ENCODE results near the gene KRT20. TPM values are rescaled to one million over a fixed set of nuclear protein-coding genes. Genes with fewer than 3 reads are reported as not detected.

The KRT20 gene
- total RNA-seq, 1 donor from 2014 or later: not detected

DNA sequence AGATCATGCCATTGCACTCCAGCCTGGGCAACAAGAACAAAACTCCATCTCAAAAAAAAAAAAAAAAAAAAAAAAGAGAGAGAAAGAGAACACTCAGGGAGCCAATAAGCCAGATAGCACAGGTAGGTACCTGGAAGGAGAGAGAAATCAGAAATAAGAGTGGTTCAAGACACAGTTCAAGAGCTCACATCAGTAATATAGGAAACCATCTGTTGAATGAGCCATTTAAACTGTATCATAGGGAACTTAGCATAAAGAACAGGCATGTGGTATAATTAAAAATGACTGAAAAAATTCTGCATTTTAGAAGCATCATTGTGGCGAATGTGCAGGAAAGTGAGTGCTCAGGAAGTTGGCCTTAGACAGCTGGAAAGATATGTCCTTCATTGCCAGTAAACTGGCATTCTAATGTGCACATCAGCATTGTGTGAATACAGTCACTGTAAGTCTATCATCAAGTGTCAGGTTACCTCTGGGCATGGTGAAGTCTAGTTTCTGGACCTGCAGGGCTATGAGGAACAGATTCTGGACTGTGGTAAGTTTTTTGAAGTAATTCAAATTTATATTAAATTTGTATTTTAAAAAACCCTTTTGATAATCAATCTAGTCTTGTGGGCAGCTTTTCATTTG is 38.4 kb downstream of the KRT20 start:
- Histone ChIP-seq H3K9me3 (ENCODE audit: insufficient read depth, low read depth, low read length) (no peaks in the 10 kb centered on the region), H3K27me3 (ENCODE audit: insufficient read depth, low read length) (peaks cover 2% of the 10 kb centered on the region), H3K4me2 (ENCODE audit: low read length) (no peak overlapping the region), H3K4me1 (ENCODE audit: insufficient read depth, low read length) (no peaks in the 10 kb centered on the region), H4K20me1 (ENCODE audit: insufficient read depth, low read length) (no peaks in the 10 kb centered on the region), H3K36me3 (ENCODE audit: insufficient read depth, low read length) (no peaks in the 10 kb centered on the region), H3K79me2 (ENCODE audit: insufficient read depth, low read length) (no peaks in the 10 kb centered on the region), H3K4me3 (ENCODE audit: insufficient read depth, low read depth, low read length) (no peak overlapping the region), H3K27ac (ENCODE audit: low read depth, low read length) (no peak overlapping the region), H3K9ac (ENCODE audit: low read length) (no peak overlapping the region), H2AFZ (ENCODE audit: low read depth, low read length) (no peak overlapping the region)
- Mint-ChIP-seq H3K4me1 (ENCODE audit: low read depth, unreplicated experiment) (no peaks in the 10 kb centered on the region), H3K9me3 (ENCODE audit: unreplicated experiment) (no peaks in the 10 kb centered on the region), H3K27me3 (ENCODE audit: low read depth, unreplicated experiment) (peaks cover 13% of the 10 kb centered on the region), H3K27ac (ENCODE audit: unreplicated experiment) (no peak overlapping the region), H3K4me3 (ENCODE audit: unreplicated experiment) (no peak overlapping the region), H3K36me3 (ENCODE audit: low read depth, unreplicated experiment) (no peaks in the 10 kb centered on the region)
- FAIRE-seq: no peak
- no peak for DNase-seq (ENCODE audit: low read depth)
- TF ChIP-seq, protein P1, sequence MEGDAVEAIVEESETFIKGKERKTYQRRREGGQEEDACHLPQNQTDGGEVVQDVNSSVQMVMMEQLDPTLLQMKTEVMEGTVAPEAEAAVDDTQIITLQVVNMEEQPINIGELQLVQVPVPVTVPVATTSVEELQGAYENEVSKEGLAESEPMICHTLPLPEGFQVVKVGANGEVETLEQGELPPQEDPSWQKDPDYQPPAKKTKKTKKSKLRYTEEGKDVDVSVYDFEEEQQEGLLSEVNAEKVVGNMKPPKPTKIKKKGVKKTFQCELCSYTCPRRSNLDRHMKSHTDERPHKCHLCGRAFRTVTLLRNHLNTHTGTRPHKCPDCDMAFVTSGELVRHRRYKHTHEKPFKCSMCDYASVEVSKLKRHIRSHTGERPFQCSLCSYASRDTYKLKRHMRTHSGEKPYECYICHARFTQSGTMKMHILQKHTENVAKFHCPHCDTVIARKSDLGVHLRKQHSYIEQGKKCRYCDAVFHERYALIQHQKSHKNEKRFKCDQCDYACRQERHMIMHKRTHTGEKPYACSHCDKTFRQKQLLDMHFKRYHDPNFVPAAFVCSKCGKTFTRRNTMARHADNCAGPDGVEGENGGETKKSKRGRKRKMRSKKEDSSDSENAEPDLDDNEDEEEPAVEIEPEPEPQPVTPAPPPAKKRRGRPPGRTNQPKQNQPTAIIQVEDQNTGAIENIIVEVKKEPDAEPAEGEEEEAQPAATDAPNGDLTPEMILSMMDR (IDR thresholded peaks at IDR 0.05; ENCODE audit: insufficient read depth, low read depth, low read length): no peak
- no peak for TF ChIP-seq EZH2 (IDR thresholded peaks at IDR 0.05; ENCODE audit: insufficient read depth, low read length)

DNA sequence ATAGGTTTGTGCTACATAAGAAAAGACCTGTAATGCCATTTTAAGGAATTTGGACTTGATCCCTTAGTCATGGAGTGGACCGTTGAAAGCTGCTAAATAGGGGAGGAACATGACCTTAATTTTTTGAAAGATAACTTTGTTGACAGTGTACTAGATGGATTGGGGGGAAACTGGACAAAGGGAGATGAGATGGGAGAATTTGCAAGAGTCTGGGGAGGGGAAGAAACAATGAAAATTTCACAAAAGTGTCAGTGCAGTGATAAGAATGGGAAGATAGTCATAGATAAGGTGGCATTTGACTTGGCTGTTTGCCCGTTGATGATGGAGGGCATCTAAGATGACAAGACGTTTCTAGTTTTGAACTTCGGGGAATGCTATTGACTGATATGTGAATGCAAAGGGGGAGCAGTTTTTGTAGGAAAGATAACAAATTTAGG is 40.4 kb downstream of the KRT20 start:
- DNase-seq (ENCODE audit: low read depth): no peak
- Mint-ChIP-seq H3K4me1 (ENCODE audit: low read depth, unreplicated experiment) (no peaks in the 10 kb centered on the region), H3K4me3 (ENCODE audit: unreplicated experiment) (no peak overlapping the region), H3K9me3 (ENCODE audit: unreplicated experiment) (no peaks in the 10 kb centered on the region), H3K27ac (ENCODE audit: unreplicated experiment) (no peak overlapping the region), H3K36me3 (ENCODE audit: low read depth, unreplicated experiment) (no peaks in the 10 kb centered on the region), H3K27me3 (ENCODE audit: low read depth, unreplicated experiment) (peaks cover 13% of the 10 kb centered on the region)
- Histone ChIP-seq H3K79me2 (ENCODE audit: insufficient read depth, low read length) (no peaks in the 10 kb centered on the region), H3K4me1 (ENCODE audit: insufficient read depth, low read length) (no peaks in the 10 kb centered on the region), H3K27ac (ENCODE audit: low read depth, low read length) (no peak overlapping the region), H3K9me3 (ENCODE audit: insufficient read depth, low read depth, low read length) (no peaks in the 10 kb centered on the region), H3K27me3 (ENCODE audit: insufficient read depth, low read length) (peaks cover 2% of the 10 kb centered on the region), H3K4me2 (ENCODE audit: low read length) (no peak overlapping the region), H3K9ac (ENCODE audit: low read length) (no peak overlapping the region), H4K20me1 (ENCODE audit: insufficient read depth, low read length) (no peaks in the 10 kb centered on the region), H3K4me3 (ENCODE audit: insufficient read depth, low read depth, low read length) (no peak overlapping the region), H3K36me3 (ENCODE audit: insufficient read depth, low read length) (no peaks in the 10 kb centered on the region), H2AFZ (ENCODE audit: low read depth, low read length) (no peak overlapping the region)
- FAIRE-seq: peak; percentile 32
- no peak for TF ChIP-seq EZH2 (IDR thresholded peaks at IDR 0.05; ENCODE audit: insufficient read depth, low read length)
- TF ChIP-seq, protein P1 (IDR thresholded peaks at IDR 0.05; ENCODE audit: insufficient read depth, low read depth, low read length): no peak

DNA sequence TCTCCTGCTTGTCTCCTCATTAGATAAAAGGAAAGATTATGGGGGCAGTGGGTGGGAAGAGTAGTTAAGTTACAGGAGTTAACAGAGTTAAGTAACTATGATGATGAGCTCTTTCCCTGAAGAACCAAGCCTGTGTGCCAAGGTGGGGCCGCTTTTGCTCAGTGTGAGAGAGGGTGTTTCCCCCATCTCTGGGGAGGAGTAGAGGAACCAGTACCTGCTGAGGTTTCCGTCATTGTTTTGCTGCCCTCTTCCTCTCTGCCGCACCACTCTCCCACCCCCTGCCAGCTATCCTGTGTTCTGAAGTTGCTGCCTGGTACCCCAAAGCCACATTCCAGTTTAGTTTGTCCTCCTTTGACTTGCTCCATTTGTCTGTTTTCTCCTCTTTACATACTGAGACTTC is 41.8 kb downstream of the KRT20 start:
- no peaks in the 10 kb centered on the region for H3K4me1 ChIP-seq (ENCODE audit: insufficient read depth, low read length)
- Mint-ChIP-seq H3K27ac (ENCODE audit: unreplicated experiment) (no peak overlapping the region), H3K4me1 (ENCODE audit: low read depth, unreplicated experiment) (no peaks in the 10 kb centered on the region), H3K9me3 (ENCODE audit: unreplicated experiment) (no peaks in the 10 kb centered on the region), H3K27me3 (ENCODE audit: low read depth, unreplicated experiment) (peaks cover 13% of the 10 kb centered on the region), H3K36me3 (ENCODE audit: low read depth, unreplicated experiment) (no peaks in the 10 kb centered on the region), H3K4me3 (ENCODE audit: unreplicated experiment) (no peak overlapping the region)
- no peak overlapping the region for H2AFZ ChIP-seq (ENCODE audit: low read depth, low read length)
- no peaks in the 10 kb centered on the region for H3K79me2 ChIP-seq (ENCODE audit: insufficient read depth, low read length)
- H3K9ac ChIP-seq (ENCODE audit: low read length): no peak overlapping the region
- FAIRE-seq (no peak), DNase-seq (ENCODE audit: low read depth) (no peak)
- TF ChIP-seq, protein P1 (IDR thresholded peaks at IDR 0.05; ENCODE audit: insufficient read depth, low read depth, low read length): no peak
- no peak for TF ChIP-seq EZH2 (IDR thresholded peaks at IDR 0.05; ENCODE audit: insufficient read depth, low read length)
- no peaks in the 10 kb centered on the region for H4K20me1 ChIP-seq (ENCODE audit: insufficient read depth, low read length)
- no peak overlapping the region for H3K4me3 ChIP-seq (ENCODE audit: insufficient read depth, low read depth, low read length)
- H3K4me2 ChIP-seq (ENCODE audit: low read length): no peak overlapping the region
- H3K27me3 ChIP-seq (ENCODE audit: insufficient read depth, low read length): peaks cover 2% of the 10 kb centered on the region
- H3K9me3 ChIP-seq (ENCODE audit: insufficient read depth, low read depth, low read length): no peaks in the 10 kb centered on the region
- H3K27ac ChIP-seq (ENCODE audit: low read depth, low read length): no peak overlapping the region
- H3K36me3 ChIP-seq (ENCODE audit: insufficient read depth, low read length): no peaks in the 10 kb centered on the region

Data from astrocyte (in vitro differentiated cells and primary cell).